GM21526 (cell line): ENCODE measurements around the gene ELF2.
A peak's percentile ranks its signal among the peaks of the same experiment; 100 is the strongest.
"Not testable (repeated sequence)": the region's sequence is repeated elsewhere in the genome, so short reads cannot be mapped to it uniquely, and the experiment has no call there.

Experiments
- ATAC-seq: cut with Tn5 transposase; IDR thresholded peaks from one replicate; pipeline ENCODE4 v1.9.1; 2021; ENCODE audit warnings: moderate library complexity; ENCODE audit not compliant: unreplicated experiment, low FRiP score

The ELF2 gene

GRCh38 chr4:139177049-139177868, at the start of gene ELF2:
ELF2 (minus strand) TSS chr4:139177218; CDS start chr4:139137701, 39,517 bp downstream.
- peak; percentile 39 for ATAC-seq

GRCh38 chr4:139223682-139224317, 46.8 kb upstream of the ELF2 start:
- ATAC-seq: no peak

GRCh38 chr4:139222215-139222614, 45.2 kb upstream of the ELF2 start:
- ATAC-seq: no peak

GRCh38 chr4:139221687-139222086, 44.7 kb upstream of the ELF2 start:
- ATAC-seq: no peak

- no peak for ATAC-seq
Observed at GRCh38 chr4:139219450-139220055, 42.5 kb upstream of the ELF2 start.

GRCh38 chr4:139214039-139214534, 37.1 kb upstream of the ELF2 start:
- ATAC-seq: peak; percentile 99

- not testable (repeated sequence) for ATAC-seq
Observed at GRCh38 chr4:139213633-139214032, 36.6 kb upstream of the ELF2 start.

GRCh38 chr4:139212900-139213299, 35.9 kb upstream of the ELF2 start:
- ATAC-seq: no peak

GRCh38 chr4:139210486-139210885, 33.5 kb upstream of the ELF2 start:
- ATAC-seq: no peak

GRCh38 chr4:139209470-139210063, 32.5 kb upstream of the ELF2 start:
- no peak for ATAC-seq

GRCh38 chr4:139208404-139208945, 31.5 kb upstream of the ELF2 start:
- ATAC-seq: no peak

GRCh38 chr4:139207873-139208403, 30.9 kb upstream of the ELF2 start:
- ATAC-seq: no peak

- ATAC-seq: no peak
Observed at GRCh38 chr4:139207247-139207646, 30.2 kb upstream of the ELF2 start.

- no peak for ATAC-seq
Observed at GRCh38 chr4:139202991-139203390, 26.0 kb upstream of the ELF2 start.

GRCh38 chr4:139200506-139200905, 23.5 kb upstream of the ELF2 start:
- ATAC-seq: no peak

- ATAC-seq: no peak
Observed at GRCh38 chr4:139200102-139200501, 23.1 kb upstream of the ELF2 start.

- ATAC-seq: not testable (repeated sequence)
Observed at GRCh38 chr4:139197214-139197613, 20.2 kb upstream of the ELF2 start.

- no peak for ATAC-seq
Observed at GRCh38 chr4:139196462-139196861, 19.4 kb upstream of the ELF2 start.

- no peak for ATAC-seq
Observed at GRCh38 chr4:139191373-139191772, 14.4 kb upstream of the ELF2 start.

GRCh38 chr4:139189972-139190371, 13.0 kb upstream of the ELF2 start:
- no peak for ATAC-seq

GRCh38 chr4:139189417-139189749, 12.4 kb upstream of the ELF2 start:
- no peak for ATAC-seq
